SJSA1 (cell line): Measurements from ENCODE around the gene CNTRL. TPM values are rescaled to one million over a fixed set of nuclear protein-coding genes. Genes with fewer than 3 reads are reported as not detected.
"Not testable (repeated sequence)": the region's sequence is repeated elsewhere in the genome, so short reads cannot be mapped to it uniquely, and the experiment has no call there.

ENCODE experiments used
- DNase-seq, 2 experiments: peaks; one replicate each; pipeline ENCODE4 v3.0.0-alpha.2; 2015 to 2020; ENCODE audit warnings: low spot score in 2 of 2, low read depth in 1 of 2
- H3K27ac ChIP-seq: fragments of 250-450 bp; sonication (Bioruptor Pico); 2 replicates; pipeline ENCODE4 v1.5.1; 2020; ENCODE audit warnings: mild to moderate bottlenecking, moderate library complexity
- H3K27me3 ChIP-seq: fragments of 250-450 bp; sonication (Bioruptor Pico); replicated peaks from 2 replicates; pipeline ENCODE4 v1.5.1; 2020; ENCODE audit warnings: mild to moderate bottlenecking, moderate library complexity
- H3K36me3 ChIP-seq: fragments of 250-450 bp; sonication (Bioruptor Pico); 2 replicates; pipeline ENCODE4 v1.5.1; 2020; ENCODE audit warnings: mild to moderate bottlenecking
- H3K4me1 ChIP-seq: fragments of 250-450 bp; sonication (Bioruptor Pico); replicated peaks from 2 replicates; pipeline ENCODE4 v1.6.1; 2021; ENCODE audit warnings: mild to moderate bottlenecking
- H3K4me3 ChIP-seq: fragments of 250-450 bp; sonication (Bioruptor Pico); 2 replicates; pipeline ENCODE4 v1.5.1; 2020; ENCODE audit warnings: mild to moderate bottlenecking
- H3K9me3 ChIP-seq: fragments of 250-450 bp; sonication (Bioruptor Pico); replicated peaks from 2 replicates; pipeline ENCODE4 v1.5.1; 2020; ENCODE audit warnings: mild to moderate bottlenecking
- total RNA-seq: library from RNA; depleted of rRNA; stranded (reverse); fragments of >200 nt; shearing (Covaris generic); gene quantifications from 2 replicates; pipeline ENCODE4 v1.2.3, GENCODE V29; 2014

The CNTRL gene
- total RNA-seq, 1 experiment from 2014 or later: 17.2 TPM

- H3K27me3 ChIP-seq: no peaks in the 10 kb centered on the region
- H3K4me3 ChIP-seq: no peak overlapping the region
- no peak overlapping the region for H3K27ac ChIP-seq
- DNase-seq: no peak
- peaks cover 39% of the 10 kb centered on the region for H3K36me3 ChIP-seq
- H3K4me1 ChIP-seq: peaks cover 7% of the 10 kb centered on the region
- H3K9me3 ChIP-seq: no peaks in the 10 kb centered on the region
Measured at GRCh38 chr9:121160025-121160424, 85.3 kb downstream of the CNTRL start.

DNA sequence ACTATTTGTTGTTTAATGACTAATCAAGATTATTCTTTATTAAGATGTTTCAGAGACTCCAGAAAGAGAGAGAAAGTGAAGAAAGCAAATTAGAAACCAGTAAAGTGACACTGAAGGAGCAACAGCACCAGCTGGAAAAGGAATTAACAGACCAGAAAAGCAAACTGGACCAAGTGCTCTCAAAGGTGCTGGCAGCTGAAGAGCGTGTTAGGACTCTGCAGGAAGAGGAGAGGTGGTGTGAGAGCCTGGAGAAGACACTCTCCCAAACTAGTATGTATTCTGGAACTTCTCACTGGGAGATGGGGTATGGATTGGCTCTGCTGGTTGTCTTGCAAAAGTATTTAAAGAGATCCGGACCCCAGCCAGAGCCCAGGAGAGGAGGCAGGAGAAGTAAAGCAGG lies 93.3 kb downstream of the CNTRL start:
- H3K9me3 ChIP-seq: no peaks in the 10 kb centered on the region
- peaks cover 69% of the 10 kb centered on the region for H3K36me3 ChIP-seq
- no peaks in the 10 kb centered on the region for H3K27me3 ChIP-seq
- no peak for DNase-seq
- no peaks in the 10 kb centered on the region for H3K4me1 ChIP-seq
- no peak overlapping the region for H3K4me3 ChIP-seq
- no peak overlapping the region for H3K27ac ChIP-seq

DNA sequence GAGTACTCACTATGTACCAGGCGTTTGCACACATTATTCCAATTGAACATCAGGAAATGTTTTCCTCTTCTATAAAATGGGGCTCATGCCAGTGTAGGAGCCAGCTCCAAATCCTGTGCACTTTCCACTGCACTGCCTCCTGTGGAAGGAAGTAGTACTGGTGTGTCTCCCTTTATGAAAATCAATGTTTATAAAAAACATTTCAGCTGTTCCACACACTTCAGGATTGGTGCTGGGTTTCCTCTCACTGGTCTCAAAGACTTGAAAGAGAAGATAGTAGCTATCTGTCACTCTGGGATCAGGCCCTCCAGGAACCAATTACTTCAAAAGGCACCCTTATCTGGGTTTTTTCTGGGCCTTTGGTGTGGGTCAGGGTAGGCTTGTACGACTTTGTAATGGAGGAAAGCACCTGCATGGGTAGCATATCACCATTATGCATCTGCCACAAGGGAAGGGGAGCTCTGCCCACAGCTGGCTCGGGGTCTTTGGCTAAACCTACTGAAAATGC lies 94.4 kb downstream of the CNTRL start:
- Histone ChIP-seq H3K4me1 (no peaks in the 10 kb centered on the region), H3K27ac (no peak overlapping the region), H3K4me3 (no peak overlapping the region), H3K9me3 (no peaks in the 10 kb centered on the region), H3K27me3 (no peaks in the 10 kb centered on the region), H3K36me3 (peaks cover 79% of the 10 kb centered on the region)
- no peak for DNase-seq

DNA sequence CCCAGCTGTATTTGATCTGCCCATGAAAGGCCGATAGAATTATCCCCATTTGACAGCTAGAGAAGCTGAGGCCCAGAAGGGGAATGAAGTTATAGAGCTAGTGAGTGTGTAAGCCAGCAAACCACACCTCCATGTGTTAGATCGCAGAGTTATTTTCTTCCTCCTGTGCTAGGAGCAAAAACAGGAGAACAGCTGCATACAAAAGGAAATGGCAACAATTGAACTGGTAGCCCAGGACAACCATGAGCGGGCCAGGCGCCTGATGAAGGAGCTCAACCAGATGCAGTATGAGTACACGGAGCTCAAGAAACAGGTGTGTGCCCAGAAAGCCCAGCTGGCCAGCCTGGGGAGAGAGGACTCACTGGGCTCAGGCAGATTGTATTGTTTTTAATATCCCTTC lies 96.5 kb downstream of the CNTRL start:
- Histone ChIP-seq H3K27me3 (no peaks in the 10 kb centered on the region), H3K27ac (no peak overlapping the region), H3K36me3 (peaks cover 92% of the 10 kb centered on the region), H3K4me3 (no peak overlapping the region), H3K9me3 (no peaks in the 10 kb centered on the region), H3K4me1 (no peaks in the 10 kb centered on the region)
- no peak for DNase-seq

DNA sequence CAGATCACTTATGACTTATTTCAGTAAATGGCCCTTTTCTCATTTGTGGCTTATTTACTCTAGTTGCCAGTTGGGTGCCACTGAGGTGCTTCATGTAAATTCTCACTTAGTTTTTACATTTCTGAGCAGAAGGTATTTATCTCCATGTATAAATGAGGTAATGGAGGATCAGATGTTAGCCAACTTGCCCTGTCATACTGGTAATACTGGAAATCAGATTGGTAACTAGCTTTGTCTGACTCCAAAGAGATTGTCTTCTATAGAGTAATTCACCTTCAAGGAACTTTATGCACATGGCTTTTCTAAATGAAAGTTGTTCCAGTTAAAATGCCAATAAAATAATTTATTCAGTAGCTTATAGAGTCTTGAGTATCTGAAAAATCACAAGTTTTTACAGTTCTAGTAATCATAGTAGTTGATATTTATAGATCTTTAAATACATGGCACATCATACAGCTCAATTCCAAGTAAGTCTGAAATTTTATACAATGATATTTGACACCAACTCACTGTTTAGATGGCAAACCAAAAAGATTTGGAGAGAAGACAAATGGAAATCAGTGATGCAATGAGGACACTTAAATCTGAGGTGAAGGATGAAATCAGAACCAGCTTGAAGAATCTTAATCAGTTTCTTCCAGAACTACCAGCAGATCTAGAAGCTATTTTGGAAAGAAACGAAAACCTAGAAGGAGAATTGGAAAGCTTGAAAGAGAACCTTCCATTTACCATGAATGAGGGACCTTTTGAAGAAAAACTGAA lies 98.2 kb downstream of the CNTRL start:
- H3K27me3 ChIP-seq: no peaks in the 10 kb centered on the region
- no peaks in the 10 kb centered on the region for H3K9me3 ChIP-seq
- H3K36me3 ChIP-seq: peaks cover 91% of the 10 kb centered on the region
- no peak for DNase-seq
- no peak overlapping the region for H3K27ac ChIP-seq
- no peak overlapping the region for H3K4me3 ChIP-seq
- no peaks in the 10 kb centered on the region for H3K4me1 ChIP-seq

DNA sequence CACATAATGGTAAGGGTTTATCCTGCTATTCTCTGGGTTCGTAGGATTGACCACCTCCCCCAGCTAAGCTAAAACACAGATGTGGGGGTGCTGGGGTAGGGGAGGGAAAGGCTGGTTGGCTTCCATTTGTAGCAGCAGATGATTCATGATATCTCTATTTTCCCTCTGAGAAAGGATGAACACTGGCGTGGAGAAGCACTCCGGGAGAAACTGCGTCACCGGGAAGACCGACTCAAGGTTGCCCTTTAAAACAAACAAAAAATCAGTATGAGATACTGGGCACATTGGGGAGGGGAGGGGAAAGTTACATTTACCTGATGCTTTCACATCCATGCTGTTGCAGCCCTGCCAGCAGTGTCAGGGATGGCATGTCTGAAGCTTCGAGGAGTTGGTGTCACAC lies 98.7 kb downstream of the CNTRL start:
- Histone ChIP-seq H3K27ac (no peak overlapping the region), H3K4me1 (no peaks in the 10 kb centered on the region), H3K9me3 (no peaks in the 10 kb centered on the region), H3K27me3 (no peaks in the 10 kb centered on the region), H3K36me3 (peaks cover 91% of the 10 kb centered on the region), H3K4me3 (no peak overlapping the region)
- no peak for DNase-seq

DNA sequence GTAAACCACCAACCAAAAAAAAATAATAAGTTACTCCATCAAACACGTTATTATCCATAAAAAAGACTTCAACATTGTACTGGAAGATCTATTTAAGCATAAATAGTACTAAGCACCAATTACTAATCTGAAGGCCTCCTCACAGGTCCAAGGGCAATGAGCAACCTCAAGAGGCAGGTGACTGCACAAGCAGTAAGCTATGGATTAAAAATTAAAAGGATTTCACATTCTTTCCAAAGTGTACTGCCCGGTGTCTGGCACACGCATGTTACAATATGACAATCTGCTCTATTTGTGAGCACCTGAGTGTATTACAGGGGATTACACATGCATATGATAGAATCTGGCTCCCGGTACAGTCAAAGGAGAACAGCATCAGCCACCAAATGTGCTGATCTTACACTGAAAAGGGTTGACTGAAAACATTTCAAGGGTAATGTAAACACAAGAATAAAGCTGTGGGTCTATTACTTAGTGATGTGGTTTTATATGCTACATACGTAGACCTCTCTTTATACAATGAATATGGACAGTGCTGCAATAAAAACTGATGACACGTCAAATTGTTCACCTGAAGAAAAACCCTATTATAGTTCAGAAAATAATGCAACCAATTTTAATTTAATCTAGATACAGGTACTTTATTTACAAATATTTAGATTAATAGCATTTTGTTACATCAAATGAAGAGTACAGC lies 104.1 kb downstream of the CNTRL start:
- Histone ChIP-seq H3K27ac (no peak overlapping the region), H3K9me3 (no peaks in the 10 kb centered on the region), H3K36me3 (peaks cover 83% of the 10 kb centered on the region), H3K4me3 (no peak overlapping the region), H3K27me3 (no peaks in the 10 kb centered on the region), H3K4me1 (no peaks in the 10 kb centered on the region)
- DNase-seq: no peak

DNA sequence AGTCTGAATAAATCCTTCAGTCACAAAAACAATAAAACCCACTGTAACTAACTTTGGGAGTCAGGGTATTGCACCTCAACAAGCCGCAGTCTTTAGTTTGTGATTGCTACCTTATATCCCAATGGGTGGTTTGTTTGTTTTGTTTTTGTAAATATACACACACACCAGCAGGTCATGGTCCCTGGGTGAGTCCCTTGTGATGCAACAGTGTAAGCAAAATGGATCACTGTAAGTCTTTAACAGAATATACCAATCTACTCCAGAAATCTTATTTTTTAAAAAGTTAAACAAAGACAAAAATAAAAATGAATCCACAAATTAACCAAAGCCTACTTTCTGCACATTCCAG lies 104.6 kb downstream of the CNTRL start:
- not testable (repeated sequence) for H3K27me3 ChIP-seq, H3K4me1 ChIP-seq, H3K4me3 ChIP-seq, H3K9me3 ChIP-seq, H3K27ac ChIP-seq, DNase-seq
- H3K36me3 ChIP-seq: peaks cover 81% of the 10 kb centered on the region

DNA sequence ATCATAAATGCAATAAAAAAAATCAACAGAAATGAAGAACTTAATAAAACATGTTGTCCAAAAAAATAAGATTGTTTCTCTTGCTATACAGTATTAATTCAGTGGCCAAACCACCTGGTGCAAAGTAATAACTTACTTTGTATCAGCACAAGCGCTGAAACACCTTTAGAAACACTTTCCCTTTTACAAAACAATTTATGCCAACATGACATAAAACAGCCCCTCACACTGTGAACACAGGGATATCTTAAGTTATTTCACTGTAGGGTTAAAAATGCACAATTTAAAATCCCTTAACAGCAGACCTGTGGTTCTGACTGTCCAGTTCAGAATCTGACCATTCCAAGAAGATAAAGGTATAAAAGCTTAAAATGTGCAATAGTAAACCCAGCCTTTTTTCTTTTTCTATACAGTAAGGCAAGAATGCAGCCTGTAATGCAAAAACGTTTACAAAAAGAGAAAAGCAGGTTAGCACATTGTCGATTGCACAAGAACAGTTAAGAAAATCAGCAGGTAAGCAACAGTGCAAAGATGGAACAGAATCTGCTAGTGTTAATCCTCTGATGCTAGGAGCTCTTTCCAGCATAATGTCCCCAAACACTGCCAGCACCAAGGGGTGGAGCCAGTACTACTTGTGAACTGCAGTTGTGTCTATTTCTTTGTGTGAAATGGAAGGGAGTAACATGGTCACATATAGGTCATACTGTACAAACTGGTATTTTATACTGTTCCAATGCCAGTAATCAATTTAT lies 105.4 kb downstream of the CNTRL start:
- no peak for DNase-seq
- Histone ChIP-seq H3K27ac (no peak overlapping the region), H3K4me1 (no peaks in the 10 kb centered on the region), H3K9me3 (no peaks in the 10 kb centered on the region), H3K4me3 (no peak overlapping the region), H3K27me3 (no peaks in the 10 kb centered on the region), H3K36me3 (peaks cover 79% of the 10 kb centered on the region)

DNA sequence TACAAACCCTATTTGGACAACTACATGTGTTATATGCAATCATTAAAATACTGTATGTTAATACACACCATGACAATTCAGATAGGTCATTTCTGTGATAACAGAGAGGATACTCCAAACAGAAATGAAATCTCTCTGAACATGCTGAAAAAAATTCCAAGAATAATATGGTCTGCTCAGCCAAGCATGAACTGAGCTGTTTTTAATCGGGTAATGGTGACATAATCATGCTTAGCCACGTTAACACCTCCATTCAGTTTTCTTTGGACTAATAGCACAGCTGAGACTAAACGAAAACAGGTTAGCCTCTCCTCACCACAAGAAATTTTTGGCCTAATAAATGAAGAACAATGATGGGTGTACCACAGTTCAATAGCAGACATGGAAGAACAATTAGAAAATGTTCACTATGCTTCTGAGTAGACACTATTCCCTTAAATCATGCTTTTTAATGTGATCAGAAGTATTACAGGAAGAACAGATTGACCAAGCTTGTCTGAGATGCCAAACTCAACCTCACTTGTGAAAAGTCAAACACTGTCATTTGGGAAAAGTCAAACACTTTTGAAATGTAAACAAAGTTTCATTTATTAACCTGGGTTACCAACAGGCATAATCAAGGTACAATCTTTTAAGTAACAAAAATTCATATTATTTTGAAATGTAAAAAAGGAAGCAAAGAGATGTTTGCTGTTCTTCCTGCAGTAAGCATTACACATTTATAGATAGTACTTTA lies 107.5 kb downstream of the CNTRL start:
- no peak overlapping the region for H3K4me3 ChIP-seq
- no peaks in the 10 kb centered on the region for H3K9me3 ChIP-seq
- peaks cover 79% of the 10 kb centered on the region for H3K36me3 ChIP-seq
- DNase-seq: no peak
- no peak overlapping the region for H3K27ac ChIP-seq
- H3K4me1 ChIP-seq: no peaks in the 10 kb centered on the region
- no peaks in the 10 kb centered on the region for H3K27me3 ChIP-seq

DNA sequence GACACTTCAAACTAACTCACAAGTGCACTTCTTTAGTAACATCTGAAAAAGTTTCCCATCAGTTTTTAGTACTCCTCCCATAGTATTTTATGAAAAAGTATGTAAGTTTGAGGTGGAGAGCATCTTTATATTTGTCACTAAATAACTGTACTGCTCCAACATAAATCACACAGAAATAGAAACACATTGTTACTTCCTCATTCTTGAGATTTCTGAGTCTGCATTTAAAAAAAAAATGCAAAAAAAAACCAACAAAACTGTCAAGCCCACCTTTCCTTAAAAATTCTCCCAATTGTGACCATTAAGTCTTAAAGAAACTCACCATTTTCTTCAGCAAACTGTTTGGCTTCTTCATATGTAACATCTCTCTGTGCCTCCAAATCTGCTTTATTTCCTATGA lies 108.2 kb downstream of the CNTRL start:
- Histone ChIP-seq H3K36me3 (peaks cover 72% of the 10 kb centered on the region), H3K27me3 (no peaks in the 10 kb centered on the region), H3K4me3 (no peak overlapping the region), H3K9me3 (no peaks in the 10 kb centered on the region), H3K27ac (no peak overlapping the region), H3K4me1 (no peaks in the 10 kb centered on the region)
- no peak for DNase-seq

DNA sequence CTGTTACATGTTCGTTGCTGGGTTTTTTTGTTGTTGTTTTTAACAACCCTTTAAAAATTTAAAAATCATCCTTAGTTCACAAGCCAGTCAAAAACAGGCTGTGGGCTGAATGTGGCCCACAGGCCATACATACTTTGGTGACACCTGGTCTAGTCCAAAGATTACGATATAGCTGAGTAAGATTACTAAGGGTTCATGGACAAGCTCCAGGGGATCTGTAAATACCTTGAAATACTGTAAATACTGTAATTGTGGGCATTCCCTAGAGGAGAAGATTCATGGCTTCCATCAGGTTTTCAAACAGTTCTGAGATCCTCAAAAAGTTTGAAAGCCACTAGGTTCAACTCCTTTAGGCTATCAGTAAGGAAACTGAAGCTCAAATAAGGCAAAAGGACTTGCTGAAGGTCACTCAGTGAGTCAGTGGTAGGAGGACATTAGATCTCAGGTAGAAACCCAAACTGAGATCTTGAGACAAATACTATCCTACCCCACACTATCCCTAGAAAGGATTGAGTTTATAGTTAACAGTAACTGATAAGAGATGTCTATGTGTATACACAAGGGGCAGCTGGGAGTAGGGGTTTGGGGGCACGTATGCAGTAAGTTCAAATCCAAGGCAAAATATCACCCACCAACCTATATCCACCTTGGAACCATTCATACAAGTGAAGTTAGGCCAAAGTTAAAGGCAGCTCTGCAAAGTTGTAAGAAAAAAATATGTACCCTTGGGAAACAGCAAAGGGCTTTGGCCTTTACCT lies 109.1 kb downstream of the CNTRL start:
- Histone ChIP-seq H3K4me1 (no peaks in the 10 kb centered on the region), H3K9me3 (no peaks in the 10 kb centered on the region), H3K27me3 (no peaks in the 10 kb centered on the region), H3K36me3 (peaks cover 64% of the 10 kb centered on the region), H3K27ac (no peak overlapping the region), H3K4me3 (no peak overlapping the region)
- DNase-seq: no peak

GRCh38 chr9:121184463-121184862 lies 109.7 kb downstream of the CNTRL start:
- H3K27ac ChIP-seq: no peak overlapping the region
- peaks cover 61% of the 10 kb centered on the region for H3K36me3 ChIP-seq
- DNase-seq: no peak
- H3K27me3 ChIP-seq: no peaks in the 10 kb centered on the region
- H3K4me1 ChIP-seq: no peaks in the 10 kb centered on the region
- no peak overlapping the region for H3K4me3 ChIP-seq
- no peaks in the 10 kb centered on the region for H3K9me3 ChIP-seq
